Measurements from ENCODE around the gene TTC13.
"Not testable (repeated sequence)": the region's sequence is repeated elsewhere in the genome, so short reads cannot be mapped to it uniquely, and the experiment has no call there.

The TTC13 gene

DNA sequence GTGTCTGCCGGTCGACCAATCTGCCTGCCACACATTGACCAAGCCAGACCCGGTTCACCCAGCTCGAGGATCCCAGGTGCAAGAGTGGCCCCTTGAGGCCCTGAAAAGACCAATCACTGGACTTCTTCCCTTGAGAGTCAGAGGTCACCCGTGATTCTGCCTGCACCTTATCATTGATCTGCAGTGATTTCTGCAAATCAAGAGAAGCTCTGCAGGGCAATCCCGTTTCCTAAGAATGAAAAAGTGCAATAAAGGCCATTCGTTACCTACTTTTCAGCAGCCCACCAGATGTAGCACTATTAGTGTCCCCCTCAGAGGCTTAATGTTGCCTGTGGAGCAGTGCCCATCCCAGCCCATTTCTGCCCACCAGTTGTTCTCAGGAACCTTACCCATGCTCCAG, 43.9 kb upstream of the TTC13 start:
- not testable (repeated sequence) for H3K4ac ChIP-seq (ENCODE audit: low read depth, low read length); H3K18ac ChIP-seq (ENCODE audit: low read length); H3K9ac ChIP-seq (ENCODE audit: low read length); H3K23ac ChIP-seq (ENCODE audit: low read length); H3K36me3 ChIP-seq (ENCODE audit: control insufficient read depth, insufficient read depth, low read length); H3K56ac ChIP-seq (ENCODE audit: low read length); H3K4me2 ChIP-seq (ENCODE audit: low read length); H3K27ac ChIP-seq (ENCODE audit: low read depth, low read length); DNase-seq; H3K79me2 ChIP-seq (ENCODE audit: control insufficient read depth, insufficient read depth, low read length); H4K5ac ChIP-seq (ENCODE audit: low read length); H2BK120ac ChIP-seq (ENCODE audit: low read depth, low read length); H3K4me3 ChIP-seq (ENCODE audit: low read length); H2AK5ac ChIP-seq (ENCODE audit: low read length); H2BK5ac ChIP-seq (ENCODE audit: low read length); H3K27me3 ChIP-seq (ENCODE audit: insufficient read depth, low read length, poor library complexity); H3K79me1 ChIP-seq (ENCODE audit: low read length); H4K8ac ChIP-seq (ENCODE audit: low read depth, low read length); H2BK15ac ChIP-seq (replicated peaks; ENCODE audit: low read depth)
- WGBS (ENCODE audit: extremely low coverage, insufficient coverage, low lambda C conversion rate): no CpG with 5 or more reads among the region's 7 CpGs
- H3K4me1 ChIP-seq (ENCODE audit: control insufficient read depth, low read depth, low read length): peaks cover 11% of the 10 kb centered on the region

DNA sequence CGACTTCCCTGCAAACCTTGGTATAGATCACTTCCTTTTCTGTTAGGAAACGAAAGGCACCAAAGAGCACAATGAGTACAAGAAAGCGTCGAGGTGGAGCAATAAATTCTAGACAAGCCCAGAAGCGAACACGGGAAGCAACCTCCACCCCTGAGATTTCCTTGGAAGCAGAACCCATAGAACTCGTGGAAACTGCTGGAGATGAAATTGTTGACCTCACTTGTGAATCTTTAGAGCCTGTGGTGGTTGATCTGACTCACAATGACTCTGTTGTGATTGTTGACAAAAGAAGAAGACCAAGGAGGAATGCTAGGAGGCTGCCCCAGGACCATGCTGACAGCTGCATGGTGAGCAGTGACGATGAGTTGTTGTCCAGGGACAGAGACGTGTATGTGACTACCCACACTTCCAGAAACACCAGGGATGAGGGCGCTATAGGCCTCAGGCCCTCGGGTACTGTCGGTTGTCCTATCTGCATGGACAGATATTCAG, 42.9 kb upstream of the TTC13 start:
- H2BK5ac ChIP-seq (ENCODE audit: low read length): no peak overlapping the region
- no peak overlapping the region for H3K4ac ChIP-seq (ENCODE audit: low read depth, low read length)
- no CpG with 5 or more reads among the region's 12 CpGs for WGBS (ENCODE audit: extremely low coverage, insufficient coverage, low lambda C conversion rate)
- no peak overlapping the region for H2AK5ac ChIP-seq (ENCODE audit: low read length)
- no peaks in the 10 kb centered on the region for H3K36me3 ChIP-seq (ENCODE audit: control insufficient read depth, insufficient read depth, low read length)
- no peak overlapping the region for H4K8ac ChIP-seq (ENCODE audit: low read depth, low read length)
- H3K9ac ChIP-seq (ENCODE audit: low read length): no peak overlapping the region
- H2BK15ac ChIP-seq (replicated peaks; ENCODE audit: low read depth): no peak overlapping the region
- no peak overlapping the region for H4K5ac ChIP-seq (ENCODE audit: low read length)
- no peak overlapping the region for H3K27ac ChIP-seq (ENCODE audit: low read depth, low read length)
- H3K18ac ChIP-seq (ENCODE audit: low read length): no peak overlapping the region
- no peak overlapping the region for H3K56ac ChIP-seq (ENCODE audit: low read length)
- no peak for DNase-seq
- no peaks in the 10 kb centered on the region for H3K27me3 ChIP-seq (ENCODE audit: insufficient read depth, low read length, poor library complexity)
- H3K4me2 ChIP-seq (ENCODE audit: low read length): no peak overlapping the region
- H3K23ac ChIP-seq (ENCODE audit: low read length): no peak overlapping the region
- H3K79me1 ChIP-seq (ENCODE audit: low read length): peaks cover 2% of the 10 kb centered on the region
- H2BK120ac ChIP-seq (ENCODE audit: low read depth, low read length): no peak overlapping the region
- H3K4me3 ChIP-seq (ENCODE audit: low read length): no peak overlapping the region
- peaks cover 11% of the 10 kb centered on the region for H3K4me1 ChIP-seq (ENCODE audit: control insufficient read depth, low read depth, low read length)
- H3K79me2 ChIP-seq (ENCODE audit: control insufficient read depth, insufficient read depth, low read length): no peaks in the 10 kb centered on the region

- peak; percentile 72 for DNase-seq
- no peak overlapping the region for H3K9ac ChIP-seq (ENCODE audit: low read length)
- peaks cover 11% of the 10 kb centered on the region for H3K4me1 ChIP-seq (ENCODE audit: control insufficient read depth, low read depth, low read length)
- no peak overlapping the region for H3K56ac ChIP-seq (ENCODE audit: low read length)
- H3K23ac ChIP-seq (ENCODE audit: low read length): no peak overlapping the region
- no peak overlapping the region for H4K5ac ChIP-seq (ENCODE audit: low read length)
- no peaks in the 10 kb centered on the region for H3K36me3 ChIP-seq (ENCODE audit: control insufficient read depth, insufficient read depth, low read length)
- peak overlapping the region; percentile 20 for H3K27ac ChIP-seq (ENCODE audit: low read depth, low read length)
- H2AK5ac ChIP-seq (ENCODE audit: low read length): no peak overlapping the region
- no peak overlapping the region for H4K8ac ChIP-seq (ENCODE audit: low read depth, low read length)
- H3K4me2 ChIP-seq (ENCODE audit: low read length): no peak overlapping the region
- H3K4ac ChIP-seq (ENCODE audit: low read depth, low read length): no peak overlapping the region
- H3K18ac ChIP-seq (ENCODE audit: low read length): no peak overlapping the region
- no peaks in the 10 kb centered on the region for H3K79me2 ChIP-seq (ENCODE audit: control insufficient read depth, insufficient read depth, low read length)
- H3K4me3 ChIP-seq (ENCODE audit: low read length): no peak overlapping the region
- no peak overlapping the region for H2BK120ac ChIP-seq (ENCODE audit: low read depth, low read length)
- no peak overlapping the region for H2BK5ac ChIP-seq (ENCODE audit: low read length)
- no peak overlapping the region for H2BK15ac ChIP-seq (replicated peaks; ENCODE audit: low read depth)
- peaks cover 2% of the 10 kb centered on the region for H3K79me1 ChIP-seq (ENCODE audit: low read length)
- H3K27me3 ChIP-seq (ENCODE audit: insufficient read depth, low read length, poor library complexity): no peaks in the 10 kb centered on the region
- WGBS (ENCODE audit: extremely low coverage, insufficient coverage, low lambda C conversion rate): no CpG with 5 or more reads among the region's 7 CpGs
Measured at GRCh38 chr1:231020816-231021215, 42.2 kb upstream of the TTC13 start.

DNA sequence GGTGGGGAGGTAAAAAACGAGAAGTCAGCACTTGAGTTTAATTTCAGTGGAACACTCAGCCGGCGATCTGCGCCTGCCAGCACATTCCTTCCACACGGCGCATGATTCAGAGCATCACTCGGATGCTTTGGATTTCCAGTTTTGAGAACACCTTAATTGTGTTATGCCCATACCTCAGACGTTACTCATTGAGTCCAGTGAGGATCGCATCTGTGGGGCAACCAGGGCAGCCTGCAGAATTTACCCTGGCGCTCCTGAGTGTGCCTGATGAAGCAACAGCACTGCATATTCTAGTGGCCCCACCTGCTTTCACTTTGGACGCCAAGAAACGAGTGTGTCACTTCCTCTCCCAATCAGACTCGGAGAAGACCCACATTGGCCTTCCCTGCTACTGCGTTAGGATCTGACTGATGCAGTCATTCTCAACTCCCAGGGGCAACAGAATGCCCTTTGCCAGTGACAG, 41.5 kb upstream of the TTC13 start:
- H4K5ac ChIP-seq (ENCODE audit: low read length): no peak overlapping the region
- no peak overlapping the region for H2AK5ac ChIP-seq (ENCODE audit: low read length)
- H3K27me3 ChIP-seq (ENCODE audit: insufficient read depth, low read length, poor library complexity): no peaks in the 10 kb centered on the region
- no peak overlapping the region for H3K4me2 ChIP-seq (ENCODE audit: low read length)
- peak; percentile 38 for DNase-seq
- H3K4ac ChIP-seq (ENCODE audit: low read depth, low read length): no peak overlapping the region
- no peak overlapping the region for H2BK5ac ChIP-seq (ENCODE audit: low read length)
- H3K79me1 ChIP-seq (ENCODE audit: low read length): no peaks in the 10 kb centered on the region
- H3K36me3 ChIP-seq (ENCODE audit: control insufficient read depth, insufficient read depth, low read length): no peaks in the 10 kb centered on the region
- no CpG with 5 or more reads among the region's 14 CpGs for WGBS (ENCODE audit: extremely low coverage, insufficient coverage, low lambda C conversion rate)
- peaks cover 11% of the 10 kb centered on the region for H3K4me1 ChIP-seq (ENCODE audit: control insufficient read depth, low read depth, low read length)
- no peak overlapping the region for H3K18ac ChIP-seq (ENCODE audit: low read length)
- H4K8ac ChIP-seq (ENCODE audit: low read depth, low read length): no peak overlapping the region
- no peaks in the 10 kb centered on the region for H3K79me2 ChIP-seq (ENCODE audit: control insufficient read depth, insufficient read depth, low read length)
- no peak overlapping the region for H2BK15ac ChIP-seq (replicated peaks; ENCODE audit: low read depth)
- H3K23ac ChIP-seq (ENCODE audit: low read length): no peak overlapping the region
- no peak overlapping the region for H2BK120ac ChIP-seq (ENCODE audit: low read depth, low read length)
- peak overlapping the region; percentile 63 for H3K56ac ChIP-seq (ENCODE audit: low read length)
- no peak overlapping the region for H3K9ac ChIP-seq (ENCODE audit: low read length)
- H3K4me3 ChIP-seq (ENCODE audit: low read length): no peak overlapping the region
- no peak overlapping the region for H3K27ac ChIP-seq (ENCODE audit: low read depth, low read length)

DNA sequence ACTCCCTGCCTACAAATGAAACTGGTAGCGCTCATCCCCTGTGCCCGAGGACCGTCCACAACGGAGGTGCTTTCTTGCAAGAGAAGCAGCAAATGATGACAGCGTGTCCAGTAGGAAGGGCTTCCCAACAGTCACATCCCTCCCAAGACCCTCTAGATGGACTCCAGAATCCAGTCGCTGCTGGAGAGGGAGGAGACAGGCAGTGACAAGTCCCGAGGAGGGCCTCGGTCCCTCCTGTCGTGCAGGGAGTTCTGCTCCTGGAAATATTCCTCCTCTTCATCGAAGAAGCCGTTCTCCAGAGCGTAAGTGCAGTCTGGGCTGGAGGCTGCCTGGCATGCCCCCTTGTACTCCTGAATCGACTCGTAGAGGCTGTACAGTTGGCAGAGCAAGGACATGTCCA, 41.0 kb upstream of the TTC13 start:
- no peak for DNase-seq
- H3K27ac ChIP-seq (ENCODE audit: low read depth, low read length): no peak overlapping the region
- H3K79me1 ChIP-seq (ENCODE audit: low read length): no peaks in the 10 kb centered on the region
- no CpG with 5 or more reads among the region's 14 CpGs for WGBS (ENCODE audit: extremely low coverage, insufficient coverage, low lambda C conversion rate)
- no peak overlapping the region for H4K8ac ChIP-seq (ENCODE audit: low read depth, low read length)
- no peak overlapping the region for H3K56ac ChIP-seq (ENCODE audit: low read length)
- no peak overlapping the region for H2BK5ac ChIP-seq (ENCODE audit: low read length)
- no peaks in the 10 kb centered on the region for H3K27me3 ChIP-seq (ENCODE audit: insufficient read depth, low read length, poor library complexity)
- no peak overlapping the region for H2AK5ac ChIP-seq (ENCODE audit: low read length)
- H3K23ac ChIP-seq (ENCODE audit: low read length): peak overlapping the region; percentile 60
- peaks cover 11% of the 10 kb centered on the region for H3K4me1 ChIP-seq (ENCODE audit: control insufficient read depth, low read depth, low read length)
- H3K18ac ChIP-seq (ENCODE audit: low read length): no peak overlapping the region
- no peak overlapping the region for H3K4me3 ChIP-seq (ENCODE audit: low read length)
- no peak overlapping the region for H2BK15ac ChIP-seq (replicated peaks; ENCODE audit: low read depth)
- H4K5ac ChIP-seq (ENCODE audit: low read length): no peak overlapping the region
- H2BK120ac ChIP-seq (ENCODE audit: low read depth, low read length): no peak overlapping the region
- no peaks in the 10 kb centered on the region for H3K36me3 ChIP-seq (ENCODE audit: control insufficient read depth, insufficient read depth, low read length)
- no peaks in the 10 kb centered on the region for H3K79me2 ChIP-seq (ENCODE audit: control insufficient read depth, insufficient read depth, low read length)
- no peak overlapping the region for H3K4me2 ChIP-seq (ENCODE audit: low read length)
- H3K9ac ChIP-seq (ENCODE audit: low read length): no peak overlapping the region
- H3K4ac ChIP-seq (ENCODE audit: low read depth, low read length): no peak overlapping the region

- H2AK5ac ChIP-seq (ENCODE audit: low read length): no peak overlapping the region
- no CpG with 5 or more reads among the region's 5 CpGs for WGBS (ENCODE audit: extremely low coverage, insufficient coverage, low lambda C conversion rate)
- H4K8ac ChIP-seq (ENCODE audit: low read depth, low read length): no peak overlapping the region
- H3K56ac ChIP-seq (ENCODE audit: low read length): no peak overlapping the region
- no peak overlapping the region for H2BK15ac ChIP-seq (replicated peaks; ENCODE audit: low read depth)
- no peak overlapping the region for H3K18ac ChIP-seq (ENCODE audit: low read length)
- H3K23ac ChIP-seq (ENCODE audit: low read length): no peak overlapping the region
- no peak overlapping the region for H2BK120ac ChIP-seq (ENCODE audit: low read depth, low read length)
- H3K4me3 ChIP-seq (ENCODE audit: low read length): no peak overlapping the region
- no peak overlapping the region for H3K4ac ChIP-seq (ENCODE audit: low read depth, low read length)
- peaks cover 11% of the 10 kb centered on the region for H3K4me1 ChIP-seq (ENCODE audit: control insufficient read depth, low read depth, low read length)
- no peaks in the 10 kb centered on the region for H3K79me2 ChIP-seq (ENCODE audit: control insufficient read depth, insufficient read depth, low read length)
- no peaks in the 10 kb centered on the region for H3K27me3 ChIP-seq (ENCODE audit: insufficient read depth, low read length, poor library complexity)
- H3K27ac ChIP-seq (ENCODE audit: low read depth, low read length): no peak overlapping the region
- no peak overlapping the region for H2BK5ac ChIP-seq (ENCODE audit: low read length)
- no peak overlapping the region for H4K5ac ChIP-seq (ENCODE audit: low read length)
- no peaks in the 10 kb centered on the region for H3K79me1 ChIP-seq (ENCODE audit: low read length)
- H3K9ac ChIP-seq (ENCODE audit: low read length): no peak overlapping the region
- no peaks in the 10 kb centered on the region for H3K36me3 ChIP-seq (ENCODE audit: control insufficient read depth, insufficient read depth, low read length)
- H3K4me2 ChIP-seq (ENCODE audit: low read length): no peak overlapping the region
- no peak for DNase-seq
Measured at GRCh38 chr1:231016966-231017365, 38.3 kb upstream of the TTC13 start.

All from mesendoderm (in vitro differentiated cells).